ENCODE measurements around the gene CTDP1.

DNA sequence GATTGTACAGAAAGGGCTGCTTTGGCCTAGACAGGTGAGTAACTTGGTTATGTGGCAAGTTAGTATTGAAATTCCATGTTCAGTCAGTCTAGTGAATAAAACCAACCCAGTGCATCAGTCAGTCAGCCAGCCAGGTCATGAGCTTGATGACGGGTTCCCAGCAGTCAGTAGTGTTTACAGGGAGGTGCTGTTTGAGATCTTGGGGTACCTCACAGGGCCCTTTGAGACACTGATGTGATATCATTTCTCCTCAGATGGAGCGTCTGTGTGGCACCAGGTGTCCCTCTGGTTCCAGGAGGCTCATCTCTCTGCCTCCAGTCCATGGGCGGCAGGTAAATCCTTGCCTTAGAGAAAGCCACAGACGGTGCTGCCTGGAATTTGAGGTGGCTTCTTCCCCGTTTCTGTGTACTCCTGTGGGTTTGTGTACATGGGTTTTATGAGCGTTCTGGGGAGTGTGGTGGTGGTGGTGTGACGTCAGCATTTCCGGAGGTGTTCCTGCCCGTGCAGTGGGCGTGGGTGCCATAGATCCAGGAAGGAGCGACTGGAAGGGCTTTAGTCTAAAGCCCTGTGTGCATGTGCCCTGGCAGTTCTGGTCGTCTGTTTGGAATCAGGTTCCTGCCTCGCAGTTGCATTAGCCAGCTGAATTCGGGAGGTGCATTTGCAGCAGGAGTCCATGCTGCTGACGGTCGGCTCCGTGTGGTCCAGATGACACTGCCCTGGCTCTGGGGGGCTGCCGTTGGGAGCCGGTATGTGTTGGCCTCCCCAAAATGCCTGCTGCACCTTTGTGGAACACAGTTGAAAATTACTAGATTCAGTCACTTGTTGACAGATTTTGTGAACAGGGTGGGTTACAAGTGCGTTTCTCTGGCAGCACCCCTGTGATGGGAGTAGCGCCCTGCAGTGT, 2.1 kb downstream of the CTDP1 start:
- TF ChIP-seq, protein P1, sequence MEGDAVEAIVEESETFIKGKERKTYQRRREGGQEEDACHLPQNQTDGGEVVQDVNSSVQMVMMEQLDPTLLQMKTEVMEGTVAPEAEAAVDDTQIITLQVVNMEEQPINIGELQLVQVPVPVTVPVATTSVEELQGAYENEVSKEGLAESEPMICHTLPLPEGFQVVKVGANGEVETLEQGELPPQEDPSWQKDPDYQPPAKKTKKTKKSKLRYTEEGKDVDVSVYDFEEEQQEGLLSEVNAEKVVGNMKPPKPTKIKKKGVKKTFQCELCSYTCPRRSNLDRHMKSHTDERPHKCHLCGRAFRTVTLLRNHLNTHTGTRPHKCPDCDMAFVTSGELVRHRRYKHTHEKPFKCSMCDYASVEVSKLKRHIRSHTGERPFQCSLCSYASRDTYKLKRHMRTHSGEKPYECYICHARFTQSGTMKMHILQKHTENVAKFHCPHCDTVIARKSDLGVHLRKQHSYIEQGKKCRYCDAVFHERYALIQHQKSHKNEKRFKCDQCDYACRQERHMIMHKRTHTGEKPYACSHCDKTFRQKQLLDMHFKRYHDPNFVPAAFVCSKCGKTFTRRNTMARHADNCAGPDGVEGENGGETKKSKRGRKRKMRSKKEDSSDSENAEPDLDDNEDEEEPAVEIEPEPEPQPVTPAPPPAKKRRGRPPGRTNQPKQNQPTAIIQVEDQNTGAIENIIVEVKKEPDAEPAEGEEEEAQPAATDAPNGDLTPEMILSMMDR (IDR thresholded peaks at IDR 0.05; ENCODE audit: low read depth, low read length, missing input control) = no peak
- TF ChIP-seq SP1 (IDR thresholded peaks at IDR 0.05) (no peak), EGR1 (IDR thresholded peaks at IDR 0.05; ENCODE audit: low read depth in 2 of 2) (no peak), RAD21 (IDR thresholded peaks at IDR 0.05) (no peak)
- TF ChIP-seq, protein P2, sequence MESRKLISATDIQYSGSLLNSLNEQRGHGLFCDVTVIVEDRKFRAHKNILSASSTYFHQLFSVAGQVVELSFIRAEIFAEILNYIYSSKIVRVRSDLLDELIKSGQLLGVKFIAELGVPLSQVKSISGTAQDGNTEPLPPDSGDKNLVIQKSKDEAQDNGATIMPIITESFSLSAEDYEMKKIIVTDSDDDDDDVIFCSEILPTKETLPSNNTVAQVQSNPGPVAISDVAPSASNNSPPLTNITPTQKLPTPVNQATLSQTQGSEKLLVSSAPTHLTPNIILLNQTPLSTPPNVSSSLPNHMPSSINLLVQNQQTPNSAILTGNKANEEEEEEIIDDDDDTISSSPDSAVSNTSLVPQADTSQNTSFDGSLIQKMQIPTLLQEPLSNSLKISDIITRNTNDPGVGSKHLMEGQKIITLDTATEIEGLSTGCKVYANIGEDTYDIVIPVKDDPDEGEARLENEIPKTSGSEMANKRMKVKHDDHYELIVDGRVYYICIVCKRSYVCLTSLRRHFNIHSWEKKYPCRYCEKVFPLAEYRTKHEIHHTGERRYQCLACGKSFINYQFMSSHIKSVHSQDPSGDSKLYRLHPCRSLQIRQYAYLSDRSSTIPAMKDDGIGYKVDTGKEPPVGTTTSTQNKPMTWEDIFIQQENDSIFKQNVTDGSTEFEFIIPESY (IDR thresholded peaks at IDR 0.05) = no peak
- TF ChIP-seq, protein P3, sequence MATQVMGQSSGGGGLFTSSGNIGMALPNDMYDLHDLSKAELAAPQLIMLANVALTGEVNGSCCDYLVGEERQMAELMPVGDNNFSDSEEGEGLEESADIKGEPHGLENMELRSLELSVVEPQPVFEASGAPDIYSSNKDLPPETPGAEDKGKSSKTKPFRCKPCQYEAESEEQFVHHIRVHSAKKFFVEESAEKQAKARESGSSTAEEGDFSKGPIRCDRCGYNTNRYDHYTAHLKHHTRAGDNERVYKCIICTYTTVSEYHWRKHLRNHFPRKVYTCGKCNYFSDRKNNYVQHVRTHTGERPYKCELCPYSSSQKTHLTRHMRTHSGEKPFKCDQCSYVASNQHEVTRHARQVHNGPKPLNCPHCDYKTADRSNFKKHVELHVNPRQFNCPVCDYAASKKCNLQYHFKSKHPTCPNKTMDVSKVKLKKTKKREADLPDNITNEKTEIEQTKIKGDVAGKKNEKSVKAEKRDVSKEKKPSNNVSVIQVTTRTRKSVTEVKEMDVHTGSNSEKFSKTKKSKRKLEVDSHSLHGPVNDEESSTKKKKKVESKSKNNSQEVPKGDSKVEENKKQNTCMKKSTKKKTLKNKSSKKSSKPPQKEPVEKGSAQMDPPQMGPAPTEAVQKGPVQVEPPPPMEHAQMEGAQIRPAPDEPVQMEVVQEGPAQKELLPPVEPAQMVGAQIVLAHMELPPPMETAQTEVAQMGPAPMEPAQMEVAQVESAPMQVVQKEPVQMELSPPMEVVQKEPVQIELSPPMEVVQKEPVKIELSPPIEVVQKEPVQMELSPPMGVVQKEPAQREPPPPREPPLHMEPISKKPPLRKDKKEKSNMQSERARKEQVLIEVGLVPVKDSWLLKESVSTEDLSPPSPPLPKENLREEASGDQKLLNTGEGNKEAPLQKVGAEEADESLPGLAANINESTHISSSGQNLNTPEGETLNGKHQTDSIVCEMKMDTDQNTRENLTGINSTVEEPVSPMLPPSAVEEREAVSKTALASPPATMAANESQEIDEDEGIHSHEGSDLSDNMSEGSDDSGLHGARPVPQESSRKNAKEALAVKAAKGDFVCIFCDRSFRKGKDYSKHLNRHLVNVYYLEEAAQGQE (IDR thresholded peaks at IDR 0.05) = no peak

Measured in liver (tissue), 3 donors.